Measurements from ENCODE around the gene YPEL5.

GRCh38 chr2:30185178-30185577 is 38.4 kb downstream of the YPEL5 start:
- TF ChIP-seq MAX (IDR thresholded peaks at IDR 0.05; ENCODE audit: low read depth, low read length), result no peak
- TF ChIP-seq EZH2 (IDR thresholded peaks at IDR 0.05; ENCODE audit: borderline replicate concordance, control insufficient read depth, low read depth, low read length), result no peak
- no peak for TF ChIP-seq POLR2A (IDR thresholded peaks at IDR 0.05; ENCODE audit: low read depth, low read length)
- TF ChIP-seq CTCF (IDR thresholded peaks at IDR 0.05 in 2 of 3, conservative IDR thresholded peaks at IDR 0.05 in 1 of 3; ENCODE audit: control insufficient read depth in 2 of 3, extremely low read depth in 1 of 3, insufficient read depth in 1 of 3, low read depth in 3 of 3, low read length in 3 of 3), result no peak
- no peak for TF ChIP-seq SIN3A (IDR thresholded peaks at IDR 0.05; ENCODE audit: low read depth, low read length)
- TF ChIP-seq POLR2AphosphoS2 (IDR thresholded peaks at IDR 0.05; ENCODE audit: low read depth, low read length), result no peak
- no peak for TF ChIP-seq BRCA1 (IDR thresholded peaks at IDR 0.05; ENCODE audit: low read depth, low read length)
- no peak for TF ChIP-seq PKNOX1 (IDR thresholded peaks at IDR 0.05)

Measured in GM12878 (cell line).